Activated T-helper 1 cell treated with Interleukin-2 at 50 U/mL for 16 hours (primary cell): ENCODE measurements around the gene NHERF2.
"Not testable (repeated sequence)": the region's sequence is repeated elsewhere in the genome, so short reads cannot be mapped to it uniquely, and the experiment has no call there.

Experiments
- DNase-seq: peaks from one replicate; pipeline ENCODE4 v3.0.0-alpha.2; 2020; ENCODE audit warnings: low read depth

The NHERF2 gene

DNA sequence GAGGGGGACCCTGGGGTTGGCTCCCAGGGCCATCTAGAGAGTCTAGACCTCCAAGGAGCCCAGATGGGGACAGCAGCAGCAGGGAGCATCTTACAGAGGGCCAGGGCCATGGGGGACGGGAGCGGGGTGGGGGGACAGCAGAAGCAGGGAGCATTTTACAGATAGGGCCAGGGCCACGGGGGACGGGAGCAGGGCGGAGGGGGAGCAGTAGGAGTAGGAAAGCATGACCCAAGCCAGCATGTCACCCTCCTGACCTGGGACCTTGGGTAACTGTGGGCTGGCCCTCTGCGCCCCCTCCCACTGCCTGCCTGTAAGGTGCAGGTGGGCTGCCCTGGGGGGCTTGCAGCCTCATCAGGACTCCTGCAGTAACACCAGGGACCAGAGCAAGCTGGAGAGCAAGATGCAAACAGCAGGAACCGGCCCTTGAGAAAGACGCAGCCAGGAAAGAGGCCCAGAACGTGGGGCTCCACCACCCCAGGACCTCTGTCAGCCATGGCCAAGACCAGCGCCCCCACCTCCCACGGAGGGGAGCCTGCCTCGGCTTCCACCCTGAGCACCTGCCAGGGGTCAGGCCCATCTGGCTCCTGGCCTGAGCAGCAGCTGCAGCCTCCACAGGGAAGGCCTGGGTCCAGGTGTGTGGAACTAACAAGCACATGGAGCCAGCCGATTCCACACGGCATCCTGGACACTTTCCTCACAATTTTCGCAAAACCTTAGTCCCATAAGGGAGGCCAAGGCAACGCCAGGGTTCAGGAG is 19.4 kb upstream of the NHERF2 start:
- DNase-seq, result no peak

DNA sequence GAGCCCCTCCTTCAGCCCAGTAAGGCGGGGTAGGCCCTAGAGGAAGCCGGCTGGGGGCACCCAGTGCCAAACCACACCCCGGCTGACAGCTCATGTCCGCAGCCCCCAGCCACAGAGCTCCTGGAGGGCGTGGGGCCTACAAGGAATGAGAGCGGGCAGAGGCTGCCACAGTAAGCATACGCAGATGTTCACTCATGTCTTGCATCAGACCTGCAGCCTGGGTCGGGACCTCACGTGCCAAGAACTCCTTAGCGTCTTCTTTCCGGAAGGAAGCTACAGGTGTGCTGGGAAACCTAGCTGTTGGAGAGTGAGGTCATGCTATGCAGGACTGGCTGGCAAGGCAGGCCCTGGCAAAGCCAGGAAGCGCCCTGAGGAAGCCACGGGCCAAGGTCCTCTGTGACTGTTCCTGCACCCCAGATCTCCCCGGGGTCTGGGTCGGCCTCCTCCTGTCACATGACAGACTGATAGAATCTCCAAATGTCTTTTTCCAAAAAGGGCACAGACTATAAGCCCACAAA is 18.6 kb upstream of the NHERF2 start:
- DNase-seq, result no peak

DNA sequence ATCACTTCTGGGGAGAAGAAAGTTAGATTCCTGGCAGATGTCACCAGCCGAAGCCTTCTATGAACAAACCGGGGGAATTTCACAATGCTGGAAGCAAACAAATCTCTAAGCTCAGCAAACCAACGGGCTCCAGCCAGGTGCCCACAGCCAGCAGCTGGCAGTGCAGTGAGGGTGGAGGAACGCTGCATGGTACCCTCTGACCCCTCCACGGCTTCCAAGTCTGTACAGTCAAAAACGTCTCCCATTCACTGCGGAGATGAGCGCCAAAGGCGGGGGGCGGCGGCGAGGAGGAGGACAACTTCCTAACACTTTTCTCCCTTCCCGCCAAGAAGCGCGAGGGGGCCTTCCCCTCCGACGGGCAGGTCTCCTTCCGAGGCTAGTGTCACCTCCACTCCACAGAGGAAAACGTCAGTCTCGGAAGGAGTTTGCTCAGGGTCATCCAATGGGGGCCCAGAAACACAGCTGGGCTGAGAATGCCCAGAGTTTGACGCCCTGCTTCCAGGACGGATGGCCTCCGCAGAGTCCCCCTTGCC is 18.0 kb upstream of the NHERF2 start:
- no peak for DNase-seq

DNA sequence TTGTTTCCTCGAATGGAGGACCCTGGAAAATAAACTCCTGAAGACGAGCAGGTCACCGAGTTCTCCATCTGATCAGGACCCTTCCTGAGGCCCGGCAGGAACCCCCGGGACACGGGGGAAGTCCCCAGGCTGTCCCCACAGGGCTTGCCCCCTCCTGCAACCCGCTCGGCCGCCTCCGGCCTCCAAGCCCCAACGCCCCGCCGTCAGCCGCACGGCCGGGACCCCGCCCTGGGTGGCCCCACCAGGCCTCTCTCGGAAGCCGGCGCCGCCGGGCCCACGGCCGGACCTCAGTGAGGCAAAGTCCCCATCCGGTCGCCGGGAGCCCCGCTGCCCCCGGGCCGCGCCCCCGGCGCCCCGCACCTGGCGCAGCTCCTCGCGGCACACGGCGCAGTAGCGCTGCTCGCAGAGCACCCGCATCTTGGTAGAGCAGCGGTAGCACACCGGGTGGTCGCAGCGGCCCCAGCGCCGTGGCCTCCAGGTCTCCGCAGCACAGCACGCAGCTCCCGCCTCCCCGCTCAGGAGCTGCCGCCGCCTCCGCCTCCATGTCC is 17.5 kb upstream of the NHERF2 start:
- no peak for DNase-seq

DNA sequence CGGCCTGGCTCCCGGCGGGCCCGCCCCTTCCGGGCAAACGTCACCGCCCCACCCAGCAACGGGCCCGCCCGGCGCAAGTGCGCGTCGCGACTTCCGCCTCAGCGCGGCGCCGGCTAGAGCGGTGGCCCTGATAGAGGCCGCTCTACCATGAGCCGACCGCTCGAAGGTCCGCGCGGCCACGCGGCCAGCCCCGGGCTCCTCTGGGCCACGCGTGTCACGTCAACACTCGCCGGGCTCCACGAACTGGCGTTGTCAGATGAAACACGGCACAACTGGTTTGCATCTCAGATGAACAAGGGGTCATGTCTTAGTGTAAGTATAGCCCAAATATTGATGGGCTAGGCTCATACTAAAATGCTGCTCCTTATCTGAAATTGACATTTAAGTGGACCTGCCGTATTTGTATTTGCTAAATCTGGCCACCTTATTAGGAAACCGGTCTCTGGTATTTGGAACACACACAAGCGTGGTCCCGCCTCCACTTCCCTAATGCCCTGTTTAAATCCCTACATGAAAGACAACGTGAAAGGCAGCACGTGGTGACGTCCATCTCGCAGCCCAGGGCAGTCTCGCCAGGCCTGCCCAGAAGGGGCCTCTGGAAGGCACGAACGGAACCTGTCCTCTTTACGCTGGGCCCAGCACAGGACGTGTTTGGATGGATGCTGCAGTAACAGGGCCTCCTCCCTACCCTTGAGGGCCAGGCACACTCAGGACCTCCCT is 16.8 kb upstream of the NHERF2 start, which contains the start of gene ZNF598:
TSS of gene ZNF598 (minus strand) at position 31 of the 720 bp plus-strand sequence.
- DNase-seq, result peak; percentile 74

DNA sequence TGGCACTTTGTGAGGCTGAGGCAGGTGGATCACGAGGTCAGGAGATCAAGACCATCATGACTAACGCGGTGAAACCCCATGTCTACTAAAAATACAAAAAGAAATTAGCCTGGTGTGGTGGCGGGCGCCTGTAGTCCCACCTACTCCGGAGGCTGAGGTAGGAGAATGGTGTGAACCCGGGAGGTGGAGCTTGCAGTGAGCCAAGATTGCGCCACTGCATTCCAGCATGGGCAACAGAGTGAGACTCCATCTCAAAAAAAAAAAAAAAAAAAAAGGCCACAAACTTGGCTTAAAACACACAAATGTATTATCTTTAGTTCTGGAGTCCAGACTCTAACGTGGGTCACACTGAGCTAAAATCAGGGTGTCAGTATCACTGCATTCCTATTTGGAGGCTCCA is 15.0 kb upstream of the NHERF2 start:
- not testable (repeated sequence) for DNase-seq

DNA sequence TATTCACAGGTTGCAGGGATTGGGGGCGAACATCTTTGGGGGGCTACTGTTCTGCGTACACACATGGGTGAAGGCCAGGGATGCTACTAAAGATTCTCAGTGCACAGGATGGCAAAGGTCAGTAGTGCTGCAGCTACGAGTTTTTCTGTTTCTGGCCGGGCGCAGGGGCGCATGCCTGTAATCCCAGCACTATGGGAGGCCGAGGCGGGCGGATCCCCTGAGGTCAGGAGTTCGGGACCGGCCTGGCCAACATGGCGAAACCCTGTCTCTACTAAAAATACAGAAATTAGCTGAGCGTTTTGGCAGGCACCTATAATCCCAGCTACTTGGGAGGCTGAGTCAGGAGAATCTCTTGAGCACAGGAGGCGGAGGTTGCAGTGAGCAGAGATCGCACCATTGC is 13.2 kb upstream of the NHERF2 start:
- no peak for DNase-seq

DNA sequence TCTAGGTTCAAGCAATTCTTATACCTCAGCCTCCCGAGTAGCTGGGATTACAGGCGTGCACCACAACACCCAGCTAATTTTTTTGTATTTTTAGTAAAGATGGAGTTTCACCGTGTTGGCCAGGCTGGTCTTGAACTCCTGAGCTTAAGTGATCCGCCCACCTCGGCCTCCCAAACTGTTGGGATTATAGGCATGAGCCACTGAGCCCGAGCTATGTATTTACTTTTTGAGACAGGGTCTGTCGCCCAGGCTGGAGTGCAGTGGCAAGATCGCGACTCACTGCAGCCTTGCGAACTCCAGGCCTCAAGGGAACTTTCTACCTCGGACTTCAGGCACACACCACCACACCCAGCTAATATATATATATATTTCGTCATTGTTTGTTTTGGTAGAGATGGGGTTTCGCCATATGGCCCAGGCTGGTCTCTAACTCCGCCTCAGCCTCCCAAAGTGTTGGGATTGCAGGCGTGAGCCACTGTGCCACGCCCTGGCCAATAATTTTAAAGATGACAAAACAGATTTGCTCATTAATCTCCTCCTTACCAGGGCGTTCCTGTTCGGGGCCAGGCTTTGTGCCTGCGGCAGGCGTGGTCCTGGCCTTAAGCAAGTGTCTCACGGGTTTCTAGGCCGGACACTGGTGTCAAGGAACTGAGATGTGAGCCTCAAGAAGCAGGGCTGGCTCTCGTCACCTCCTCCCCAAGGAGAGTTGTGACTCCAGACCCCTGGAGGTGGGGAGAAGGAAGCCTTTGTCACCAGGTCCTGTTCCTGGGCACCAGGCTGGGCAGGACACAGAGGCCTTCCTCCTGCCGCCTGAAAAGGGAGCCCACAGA is 11.4 kb upstream of the NHERF2 start:
- no peak for DNase-seq

DNA sequence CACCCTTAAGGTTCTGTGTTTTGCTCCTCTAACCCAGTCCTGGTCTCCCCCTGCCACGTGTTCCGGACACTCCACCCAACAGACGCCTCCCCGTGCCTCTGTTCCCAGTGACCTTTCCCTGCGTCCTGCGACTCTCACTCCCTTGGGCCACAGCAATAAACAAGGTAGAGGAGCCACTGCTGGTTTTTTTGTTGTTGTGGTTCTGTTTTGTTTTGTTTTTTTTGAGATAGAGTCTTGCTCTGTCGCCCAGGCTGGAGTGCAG is 10.8 kb upstream of the NHERF2 start:
- DNase-seq, result no peak

DNA sequence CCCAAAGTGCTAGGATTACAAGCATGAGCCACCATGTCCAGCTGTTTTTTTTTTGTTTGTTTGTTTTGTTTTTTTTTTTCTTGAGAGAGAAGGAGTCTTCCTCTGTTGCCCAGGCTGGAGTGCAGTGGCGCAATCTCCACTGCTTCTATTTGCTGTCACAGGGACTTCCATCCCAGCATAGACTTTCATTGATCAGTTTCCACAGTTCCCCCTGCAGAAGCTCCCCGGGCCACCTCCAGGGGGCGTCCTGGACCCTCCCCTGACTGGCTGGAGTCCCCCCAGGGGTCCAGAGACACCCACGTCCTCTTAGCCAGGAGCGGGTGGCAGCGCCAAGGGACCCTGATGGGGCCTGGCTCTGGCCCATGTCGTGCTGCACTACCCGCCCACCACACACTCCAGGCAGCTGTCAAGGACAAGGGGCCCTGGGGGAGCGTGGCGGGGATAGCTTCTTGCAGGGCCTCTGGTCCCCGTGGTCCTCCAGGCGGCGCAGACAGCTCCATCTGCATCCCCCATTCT is 10.2 kb upstream of the NHERF2 start:
- DNase-seq, result no peak

DNA sequence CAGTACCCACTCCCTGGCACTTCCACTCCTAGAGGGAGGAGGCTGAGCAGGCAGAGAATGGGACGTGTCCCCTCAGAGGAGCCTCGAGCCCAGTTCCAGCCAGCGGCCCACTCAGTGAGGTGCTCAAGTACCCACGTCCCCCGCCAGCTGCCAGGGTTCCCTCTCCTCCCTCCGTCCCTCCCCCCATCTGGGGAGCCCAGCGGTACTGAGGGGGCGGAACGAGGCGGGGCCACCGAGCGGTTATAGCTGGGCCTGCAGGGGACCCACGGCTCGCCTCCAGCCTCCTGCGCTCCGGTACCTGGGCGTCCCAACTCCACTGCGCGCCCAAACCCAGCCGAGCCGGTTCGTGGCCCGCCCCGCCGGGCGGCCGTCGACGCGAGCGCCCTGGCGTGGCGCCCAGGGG is 7.2 kb upstream of the NHERF2 start, which contains the start of gene NPW:
TSS of gene NPW (plus strand) at position 268 of the 403 bp plus-strand sequence.
- no peak for DNase-seq

DNA sequence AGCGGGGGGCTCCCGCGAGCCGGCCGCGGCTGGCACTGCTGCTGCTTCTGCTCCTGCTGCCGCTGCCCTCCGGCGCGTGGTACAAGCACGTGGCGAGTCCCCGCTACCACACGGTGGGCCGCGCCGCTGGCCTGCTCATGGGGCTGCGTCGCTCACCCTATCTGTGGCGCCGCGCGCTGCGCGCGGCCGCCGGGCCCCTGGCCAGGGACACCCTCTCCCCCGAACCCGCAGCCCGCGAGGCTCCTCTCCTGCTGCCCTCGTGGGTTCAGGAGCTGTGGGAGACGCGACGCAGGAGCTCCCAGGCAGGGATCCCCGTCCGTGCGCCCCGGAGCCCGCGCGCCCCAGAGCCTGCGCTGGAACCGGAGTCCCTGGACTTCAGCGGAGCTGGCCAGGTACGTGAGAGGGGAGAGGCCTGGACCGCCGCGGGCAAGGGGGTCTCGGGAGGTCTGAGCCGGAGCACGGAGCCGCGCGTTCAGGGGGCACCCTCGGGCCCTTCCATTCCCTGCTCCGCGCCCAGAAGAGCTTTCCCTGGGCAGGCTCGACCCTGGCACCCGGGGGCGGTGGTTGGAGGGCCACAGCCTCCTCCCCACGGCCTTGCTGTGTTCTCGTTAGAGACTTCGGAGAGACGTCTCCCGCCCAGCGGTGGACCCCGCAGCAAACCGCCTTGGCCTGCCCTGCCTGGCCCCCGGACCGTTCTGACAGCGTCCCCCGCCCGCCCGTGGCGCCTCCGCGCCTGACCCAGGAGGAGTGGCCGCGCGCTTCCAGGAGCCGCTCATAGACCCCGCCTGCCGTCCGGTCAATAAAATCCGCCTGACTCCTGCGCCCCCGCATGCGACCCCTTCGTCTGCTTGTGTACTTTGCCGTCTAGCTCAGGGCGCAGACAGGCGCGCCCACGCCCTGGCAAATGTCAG is 6.5 kb upstream of the NHERF2 start:
- no peak for DNase-seq

DNA sequence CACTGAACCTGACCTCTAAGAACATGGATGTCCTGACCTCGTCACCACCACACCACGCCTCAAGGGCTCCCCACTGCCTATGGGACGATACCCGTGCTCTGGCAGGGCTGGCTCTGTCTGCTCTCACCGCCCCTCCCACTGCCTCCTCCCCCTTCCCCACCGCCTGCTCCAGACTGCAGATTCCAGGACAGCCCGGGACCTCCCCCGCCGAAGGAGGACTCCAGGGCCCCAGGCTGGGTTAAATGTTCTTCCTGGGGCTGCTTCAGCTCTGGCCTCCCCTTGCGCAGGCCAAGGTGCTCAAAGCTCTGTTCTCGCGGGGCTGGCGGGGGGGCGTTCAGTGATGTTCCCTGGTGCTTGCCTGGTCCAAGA is 4.0 kb upstream of the NHERF2 start:
- no peak for DNase-seq

DNA sequence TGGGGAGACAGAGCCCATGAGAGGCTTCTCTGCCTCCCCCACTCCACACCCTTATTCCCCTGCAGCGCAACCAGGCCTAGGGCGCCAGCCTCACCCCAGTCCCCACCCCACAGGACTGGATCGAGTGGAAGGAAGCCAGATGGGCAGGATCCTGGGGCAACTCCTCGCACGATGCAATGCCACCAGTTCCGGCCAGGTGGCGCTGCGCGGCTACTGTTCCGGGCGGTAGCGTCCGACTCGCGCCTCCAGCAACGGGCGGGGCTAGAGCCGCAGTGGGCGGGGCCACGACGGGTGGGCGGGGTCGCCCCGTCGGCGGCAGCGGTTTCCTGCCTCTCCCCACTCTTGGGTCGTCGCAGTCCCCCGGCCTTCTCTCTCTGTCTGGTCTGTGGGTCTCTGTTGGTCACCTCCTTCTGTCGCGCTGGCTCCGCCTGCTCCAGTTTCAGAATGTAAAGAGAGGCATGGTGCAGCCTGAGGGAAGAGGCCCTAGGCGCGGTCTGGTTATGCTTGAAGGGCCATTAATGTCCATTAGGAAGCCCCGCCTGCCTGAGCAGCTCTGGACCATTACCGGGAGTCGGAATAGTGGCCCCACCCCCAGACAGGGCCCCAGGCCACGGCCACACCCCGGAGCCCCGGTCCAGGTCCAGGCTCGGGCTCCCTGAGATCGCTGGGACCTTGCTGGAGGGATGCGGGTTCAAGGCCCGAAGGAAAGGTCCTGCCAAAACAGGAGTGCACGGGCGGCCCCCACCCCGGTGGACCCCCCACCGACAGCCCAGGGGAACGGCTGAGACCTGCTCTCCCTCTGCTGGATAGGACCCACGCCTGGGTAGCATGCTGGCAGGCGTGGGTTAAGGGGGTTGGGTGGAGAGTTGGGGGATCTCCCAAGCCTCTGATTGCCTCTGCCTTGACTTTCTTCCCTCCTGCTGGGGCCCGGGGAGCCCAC is 3.3 kb upstream of the NHERF2 start:
- DNase-seq, result peak; percentile 97

DNA sequence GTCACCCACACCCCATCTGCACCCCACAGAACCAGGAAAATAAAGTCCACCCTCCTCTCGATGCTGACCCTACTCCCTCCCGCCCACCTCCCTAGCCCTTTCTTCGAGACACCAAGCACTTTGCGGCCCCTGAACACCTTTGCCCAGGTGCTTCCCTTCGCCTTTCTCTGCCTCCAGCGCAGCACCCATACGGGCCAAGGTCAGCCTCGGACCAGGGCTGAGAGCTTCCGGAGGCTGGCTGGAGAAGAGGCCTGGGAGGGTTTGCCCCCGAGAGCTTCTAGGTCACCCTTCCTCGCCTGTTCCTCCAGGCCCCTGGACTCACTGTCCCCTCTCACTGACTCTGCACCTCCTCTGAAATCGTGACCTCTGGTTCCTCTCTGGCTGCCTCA is 2.7 kb upstream of the NHERF2 start:
- DNase-seq, result no peak

DNA sequence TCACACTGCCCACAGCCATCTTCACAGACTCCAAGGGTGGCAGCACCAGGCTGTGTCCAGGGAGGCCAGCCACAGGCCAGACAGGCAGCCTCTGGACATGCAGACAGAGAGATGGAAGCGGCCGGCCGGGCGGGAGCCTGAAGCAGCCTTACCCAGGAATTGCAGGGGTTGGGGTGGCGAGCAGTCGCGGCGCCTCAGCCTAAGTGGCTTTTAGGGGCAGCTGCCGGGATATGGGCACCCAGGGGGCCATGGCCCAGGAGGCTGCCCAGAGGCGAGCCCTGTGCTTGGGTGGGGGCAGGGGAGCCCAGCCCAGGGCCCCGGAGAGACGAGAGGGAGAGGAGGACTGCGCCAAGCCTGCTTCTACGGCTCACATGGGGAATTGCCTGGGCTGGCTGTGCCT is 1.5 kb upstream of the NHERF2 start:
- no peak for DNase-seq

DNA sequence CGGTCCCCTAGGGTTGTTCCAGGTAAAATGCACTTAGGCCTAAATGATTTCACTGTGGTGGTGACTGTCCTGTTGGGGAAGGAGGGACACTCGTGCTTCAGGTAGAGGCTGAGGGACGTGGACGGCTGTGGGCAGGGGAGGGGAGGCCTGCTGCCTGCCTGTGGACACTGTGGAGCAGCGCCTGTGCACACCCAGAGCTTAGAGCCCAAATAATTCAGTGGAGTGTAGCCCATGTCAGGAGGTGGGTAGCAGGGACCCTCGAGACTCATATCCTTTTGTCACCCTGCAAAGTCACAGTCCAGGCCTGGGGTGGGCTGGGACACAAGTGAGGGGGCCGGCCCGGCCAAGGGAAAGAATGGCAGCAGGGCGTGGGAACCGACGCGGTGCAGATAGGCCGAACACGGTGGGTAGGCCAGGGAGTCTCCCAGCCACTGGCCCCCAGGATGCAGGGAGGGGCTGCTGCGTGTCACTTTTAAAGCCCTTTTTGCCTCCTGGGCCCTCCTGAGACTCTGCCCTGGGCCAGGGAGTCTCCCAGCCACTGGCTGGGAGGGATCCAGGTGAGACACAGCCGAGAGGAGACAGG is 733 bp upstream of the NHERF2 start:
- DNase-seq, result no peak

DNA sequence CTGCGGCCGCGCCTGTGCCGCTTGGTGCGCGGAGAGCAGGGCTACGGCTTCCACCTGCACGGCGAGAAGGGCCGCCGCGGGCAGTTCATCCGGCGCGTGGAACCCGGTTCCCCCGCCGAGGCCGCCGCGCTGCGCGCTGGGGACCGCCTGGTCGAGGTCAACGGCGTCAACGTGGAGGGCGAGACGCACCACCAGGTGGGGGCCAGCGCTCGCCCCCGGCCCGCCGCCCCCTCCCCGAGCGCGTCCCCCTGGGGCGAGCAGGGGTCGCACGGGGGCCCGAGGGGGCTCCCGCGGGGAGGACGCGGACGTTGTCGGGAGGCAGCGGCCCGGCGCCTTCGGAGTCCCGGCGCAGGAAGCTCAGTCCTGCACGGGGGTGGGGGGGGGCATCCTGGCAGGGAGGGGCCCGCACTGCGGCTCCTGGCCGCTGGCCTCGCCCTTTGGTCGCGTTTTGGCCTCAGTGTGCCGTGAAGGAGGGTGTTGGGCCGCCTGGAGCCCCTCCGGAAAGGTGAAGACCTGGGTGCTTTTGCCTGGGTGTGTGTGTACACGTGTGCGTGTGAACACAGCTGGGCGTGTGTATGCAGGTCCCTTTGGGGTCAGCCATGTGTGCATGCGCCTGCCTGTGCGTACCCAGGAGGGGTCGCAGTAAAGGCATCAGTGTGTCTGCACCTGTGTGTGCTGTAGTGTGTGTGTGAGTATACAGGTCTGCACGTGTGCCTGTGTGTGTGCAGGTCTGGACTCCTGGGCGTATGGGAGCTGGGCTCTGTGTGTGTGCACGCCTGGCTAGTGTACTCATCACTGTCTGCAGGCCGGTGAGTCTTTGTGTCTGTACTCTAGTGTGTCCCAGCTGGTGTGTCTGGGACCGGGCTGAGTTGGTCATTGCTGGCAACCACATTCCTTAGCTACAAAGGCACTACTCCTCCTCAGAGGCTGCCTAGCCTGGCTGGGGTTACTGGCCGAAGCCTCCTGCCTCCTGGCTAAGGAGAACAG is 615 bp downstream of the NHERF2 start:
- no peak for DNase-seq
